Measurements from ENCODE around the gene ABCB4. TPM values are rescaled to one million over a fixed set of nuclear protein-coding genes. Genes with fewer than 3 reads are reported as not detected.

The ABCB4 gene
- total and polyA plus RNA-seq, 2 experiments from 2014 or later, result 1.2 to 1.5 TPM

GRCh38 chr7:87498893-87499292 lies 23.4 kb upstream of the ABCB4 start:
- Mint-ChIP-seq H3K27me3 (ENCODE audit: insufficient read depth, low read depth, poor library complexity) (no peaks in the 10 kb centered on the region), H3K4me3 (no peak overlapping the region), H3K27ac (no peak overlapping the region), H3K9me3 (no peaks in the 10 kb centered on the region), H3K36me3 (ENCODE audit: low read depth) (no peaks in the 10 kb centered on the region), H3K4me1 (peaks cover 4% of the 10 kb centered on the region; the same call in 2 of the 3 replicates)
- no peak for ATAC-seq
- H4K20me1 ChIP-seq (replicated peaks; ENCODE audit: insufficient read depth), result no peaks in the 10 kb centered on the region
- no peak overlapping the region for H3K4me2 ChIP-seq
- H3K36me3 ChIP-seq (ENCODE audit: insufficient read depth), result no peaks in the 10 kb centered on the region
- TF ChIP-seq ZNF462 (CRISPR knock-in tag; IDR thresholded peaks at IDR 0.05) (no peak), ZNF114 (CRISPR knock-in tag; IDR thresholded peaks at IDR 0.05) (no peak), CREB1 (CRISPR knock-in tag; IDR thresholded peaks at IDR 0.05; ENCODE audit: low read depth) (no peak), JUNB (IDR thresholded peaks at IDR 0.05; ENCODE audit: unreplicated experiment) (no peak), ZNF331 (CRISPR knock-in tag; IDR thresholded peaks at IDR 0.05; ENCODE audit: low read depth) (no peak), STAT1 (IDR thresholded peaks at IDR 0.05; ENCODE audit: unreplicated experiment) (no peak), NANOG (IDR thresholded peaks at IDR 0.05; ENCODE audit: borderline replicate concordance) (no peak), EZH2phosphoT487 (IDR thresholded peaks at IDR 0.05; ENCODE audit: unreplicated experiment) (no peak), EZH2 (IDR thresholded peaks at IDR 0.05; ENCODE audit: low read depth, unreplicated experiment) (no peak), REST (IDR thresholded peaks at IDR 0.05; ENCODE audit: unreplicated experiment) (no peak), ETS1 (IDR thresholded peaks at IDR 0.05) (no peak), CTCF (conservative IDR thresholded peaks at IDR 0.05; ENCODE audit: low read depth in 2 of 2) (no peak), POLR2AphosphoS5 (IDR thresholded peaks at IDR 0.05; ENCODE audit: low read depth) (no peak)
- no peaks in the 10 kb centered on the region for H3F3A ChIP-seq (replicated peaks; ENCODE audit: low read depth)
- no peak for DNase-seq (ENCODE audit: low spot score)
- no peak overlapping the region for H2AFZ ChIP-seq
- H3K27ac ChIP-seq (ENCODE audit: low read depth), result no peak overlapping the region
- no peaks in the 10 kb centered on the region for H3K79me2 ChIP-seq (replicated peaks; ENCODE audit: insufficient read depth)
- no peak overlapping the region for H3K4me3 ChIP-seq
- H3K27me3 ChIP-seq (ENCODE audit: insufficient read depth), result no peaks in the 10 kb centered on the region
- no peaks in the 10 kb centered on the region for H3K4me1 ChIP-seq (ENCODE audit: insufficient read depth)
- peaks cover 5% of the 10 kb centered on the region; the same call in 1 of the 2 replicates for H3K9me2 ChIP-seq (ENCODE audit: insufficient read depth)

Data from GM23338 (cell line).